Left ventricle myocardium inferior (tissue), 1 donor: Measurements from ENCODE around the gene MTMR12. TPM values are rescaled to one million over a fixed set of nuclear protein-coding genes. Genes with fewer than 3 reads are reported as not detected.

Experiments
- DNase-seq: peaks from one replicate; pipeline ENCODE4 v3.0.0-alpha.2; 2020
- H3K27ac ChIP-seq: fragments of 200-600 bp; replicated peaks from 2 replicates; pipeline ENCODE4 v1.8.0; 2021
- H3K27me3 ChIP-seq: fragments of 200-600 bp; 2 replicates; pipeline ENCODE4 v1.8.0; 2021; ENCODE audit warnings: low read depth
- H3K36me3 ChIP-seq: fragments of 200-600 bp; 2 replicates; pipeline ENCODE4 v1.8.0; 2021
- H3K4me1 ChIP-seq: fragments of 200-600 bp; 2 replicates; pipeline ENCODE4 v1.8.0; 2021
- H3K4me3 ChIP-seq: fragments of 200-600 bp; 2 replicates; pipeline ENCODE4 v1.8.0; 2021; ENCODE audit warnings: mild to moderate bottlenecking, moderate library complexity
- H3K9me3 ChIP-seq: fragments of 200-600 bp; replicated peaks from 2 replicates; pipeline ENCODE4 v1.8.0; 2021
- CTCF ChIP-seq: fragments of 200-600 bp; IDR thresholded peaks from 2 replicates; pipeline ENCODE4 v1.8.0; 2021; ENCODE audit warnings: antibody characterized with exemption, mild to moderate bottlenecking, borderline replicate concordance
- intact Hi-C: fragments of 100-400 bp; cut with micrococcal nuclease; formaldehyde crosslinking; loops from one replicate; pipeline ENCODE4 v1.11.0; 2022
- total RNA-seq: library from RNA; stranded (reverse); fragmentation: NEBNext Ultra II Directional; extraction: Animal tissue kit (Norgen Biotek cat#: 25700); gene quantifications from one replicate; pipeline ENCODE4 v1.2.1, GENCODE V29; 2021
- donor health status: DM: no; HTN: yes; CAD: no; lungs with severe emphysema.

Gene MTMR12
- total RNA-seq, 1 donor from 2014 or later, result 13.8 TPM

GRCh38 chr5:32239385-32239784 is 73.4 kb downstream of the MTMR12 start:
- intact Hi-C loops, result no loop called here
- Histone ChIP-seq H3K4me3 (no peak overlapping the region), H3K4me1 (peaks cover 4% of the 10 kb centered on the region), H3K27ac (no peak overlapping the region), H3K27me3 (no peaks in the 10 kb centered on the region), H3K36me3 (peaks cover 93% of the 10 kb centered on the region), H3K9me3 (no peaks in the 10 kb centered on the region)
- TF ChIP-seq CTCF, result no peak
- DNase-seq, result no peak

GRCh38 chr5:32233696-32234447 is 78.9 kb downstream of the MTMR12 start:
- no peak for TF ChIP-seq CTCF

GRCh38 chr5:32233220-32233695 is 79.5 kb downstream of the MTMR12 start:
- peaks cover 32% of the 10 kb centered on the region for H3K4me1 ChIP-seq
- DNase-seq, result no peak
- intact Hi-C loops, result loop anchor here (5.0 kb wide), 1 partner anchor 94 kb away; no protein-coding TSS in a partner anchor
- no peak for TF ChIP-seq CTCF
- no peaks in the 10 kb centered on the region for H3K27me3 ChIP-seq
- peaks cover 64% of the 10 kb centered on the region for H3K36me3 ChIP-seq
- H3K27ac ChIP-seq, result peak overlapping the region; percentile 63
- H3K9me3 ChIP-seq, result no peaks in the 10 kb centered on the region
- H3K4me3 ChIP-seq, result no peak overlapping the region

More at GRCh38 chr5:32233696-32234447, 78.9 kb downstream of the MTMR12 start:
- no peak for DNase-seq
- intact Hi-C loops, result loop anchor here (5.0 kb wide), 1 partner anchor 93 kb away; no protein-coding TSS in a partner anchor
- H3K4me1 ChIP-seq, result peaks cover 32% of the 10 kb centered on the region
- H3K27me3 ChIP-seq, result no peaks in the 10 kb centered on the region
- H3K9me3 ChIP-seq, result no peaks in the 10 kb centered on the region
- no peak overlapping the region for H3K4me3 ChIP-seq
- peaks cover 66% of the 10 kb centered on the region for H3K36me3 ChIP-seq
- peak overlapping the region; percentile 21 for H3K27ac ChIP-seq

- Histone ChIP-seq H3K4me1 (peaks cover 32% of the 10 kb centered on the region), H3K27ac (peak overlapping the region; percentile 63), H3K27me3 (no peaks in the 10 kb centered on the region), H3K36me3 (peaks cover 58% of the 10 kb centered on the region), H3K4me3 (no peak overlapping the region), H3K9me3 (no peaks in the 10 kb centered on the region)
- peak; percentile 87 for TF ChIP-seq CTCF
- peak; percentile 76 for DNase-seq
- intact Hi-C loops, result loop anchor here (5.0 kb wide), 1 partner anchor 95 kb away; no protein-coding TSS in a partner anchor
Measured at GRCh38 chr5:32232441-32233219, 80.1 kb downstream of the MTMR12 start.

GRCh38 chr5:32231929-32232328 is 80.8 kb downstream of the MTMR12 start:
- H3K27me3 ChIP-seq, result no peaks in the 10 kb centered on the region
- intact Hi-C loops, result loop anchor here (5.0 kb wide), 1 partner anchor 95 kb away; no protein-coding TSS in a partner anchor
- TF ChIP-seq CTCF, result no peak
- no peak overlapping the region for H3K4me3 ChIP-seq
- peaks cover 50% of the 10 kb centered on the region for H3K36me3 ChIP-seq
- H3K27ac ChIP-seq, result peak overlapping the region; percentile 63
- H3K9me3 ChIP-seq, result no peaks in the 10 kb centered on the region
- DNase-seq, result no peak
- H3K4me1 ChIP-seq, result peaks cover 32% of the 10 kb centered on the region
